GM12878 (cell line): ENCODE data around the gene SEMA5B. TPM values are rescaled to one million over a fixed set of nuclear protein-coding genes. Genes with fewer than 3 reads are reported as not detected.

Experiments used
- ATAC-seq: fragments of 200-7000 bp; cut with Tn5 transposase; 3 replicates; pipeline ENCODE4 v1.9.1; 2020; ENCODE audit warnings: mild to moderate bottlenecking, moderate library complexity
- BruUV-seq: library from RNA; stranded (reverse); fragments of 400-500 nt; replicated peaks from 2 replicates; lab custom pipeline; 2021; lab: Mats Ljungman, UMichigan
- CTCF ChIA-PET: fragments of 300-600 bp; sonication (Branson Sonifier 250); formaldehyde crosslinking; extraction: SDS; loops from one replicate; lab custom pipeline; 2021; ENCODE audit warnings: inconsistent platforms; lab: Yijun Ruan, JAX
- POLR2A ChIA-PET: fragments of 350-600 bp; formaldehyde crosslinking; extraction: SDS; loops from one replicate; lab custom pipeline; 2021; ENCODE audit warnings: inconsistent platforms; lab: Charles Lee
- RAD21 ChIA-PET: fragments of 300-600 bp; sonication (Branson Sonifier 250); formaldehyde crosslinking; loops from one replicate; lab custom pipeline; 2023; ENCODE audit warnings: antibody characterized with exemption; ENCODE audit not compliant: unreplicated experiment; lab: Charles Lee
- SMC1A ChIA-PET: fragments of 300-600 bp; sonication (Branson Sonifier 250); formaldehyde crosslinking; loops from one replicate; lab custom pipeline; 2023; ENCODE audit not compliant: unreplicated experiment, uncharacterized antibody; lab: Charles Lee
- DNase-seq: peaks from one replicate; pipeline ENCODE4 v3.0.0-alpha.2; 2011; ENCODE audit warnings: low read depth, low spot score
- FAIRE-seq: peaks from 3 replicates; lab custom pipeline; 2011; peaks lifted over from hg19 to GRCh38; lab: Jason Lieb, UNC
- H2AFZ ChIP-seq: 2 replicates; pipeline ENCODE4 v1.6.0; 2011; ENCODE audit warnings: low read depth, low read length, control low read depth; ENCODE audit not compliant: control insufficient read depth
- H3K27ac ChIP-seq: 2 replicates; pipeline ENCODE4 v1.5.1; 2011; ENCODE audit warnings: control low read depth; ENCODE audit not compliant: control insufficient read depth, insufficient read depth
- H3K27me3 ChIP-seq, 2 experiments: replicated peaks in 1 of 2; 2 replicates each; pipeline versions ENCODE4 v1.6.0 to v1.6.1; 2011; ENCODE audit warnings: low read length in 1 of 2; ENCODE audit not compliant: control insufficient read depth in 2 of 2, insufficient read depth in 2 of 2
- H3K36me3 ChIP-seq, 2 experiments: 2 replicates each; pipeline ENCODE4 v1.5.1; 2011; ENCODE audit warnings: low read length in 1 of 2; ENCODE audit not compliant: control insufficient read depth in 2 of 2, insufficient read depth in 2 of 2
- H3K4me1 ChIP-seq: 2 replicates; pipeline ENCODE4 v1.6.1; 2011; ENCODE audit warnings: mild to moderate bottlenecking, low read length, moderate library complexity, mixed read lengths; ENCODE audit not compliant: control insufficient read depth, insufficient read depth
- H3K4me2 ChIP-seq: 2 replicates; pipeline ENCODE4 v1.6.0; 2011; ENCODE audit warnings: control low read depth; ENCODE audit not compliant: control insufficient read depth, insufficient read depth
- H3K4me3 ChIP-seq: fragments of 200-600 bp; sonication (generic); 2 replicates; pipeline ENCODE4 v1.5.1; 2016
- H3K79me2 ChIP-seq: 2 replicates; pipeline ENCODE4 v1.6.0; 2011; ENCODE audit warnings: low read length; ENCODE audit not compliant: control insufficient read depth, insufficient read depth
- H3K9ac ChIP-seq: 2 replicates; pipeline ENCODE4 v1.8.0; 2011; ENCODE audit warnings: low read length, control low read depth, mixed read lengths; ENCODE audit not compliant: control insufficient read depth, insufficient read depth
- H3K9me3 ChIP-seq: replicated peaks from 3 replicates; pipeline ENCODE4 v1.5.1; 2011; ENCODE audit warnings: mild to moderate bottlenecking, low read length; ENCODE audit not compliant: control insufficient read depth, insufficient read depth
- H4K20me1 ChIP-seq: 2 replicates; pipeline ENCODE4 v1.6.0; 2011; ENCODE audit not compliant: control insufficient read depth, insufficient read depth
- BCL11A ChIP-seq: IDR thresholded peaks from 2 replicates; pipeline ENCODE4 v1.6.1; 2011; ENCODE audit warnings: low read depth, low read length
- CEBPB ChIP-seq, 2 experiments: fragments of 150-350 bp in 1 of 2; IDR thresholded peaks; 2 replicates each; pipeline ENCODE4 v1.6.1; 2012 to 2014; ENCODE audit warnings: low read depth in 2 of 2, low read length in 2 of 2, borderline replicate concordance in 1 of 2, inconsistent platforms in 1 of 2
- EZH2 ChIP-seq: IDR thresholded peaks from 2 replicates; pipeline ENCODE4 v1.6.1; 2012; ENCODE audit warnings: low read depth, mild to moderate bottlenecking, control low read depth, inconsistent platforms, low read length, borderline replicate concordance; ENCODE audit not compliant: control insufficient read depth
- HDAC2 ChIP-seq: fragments of 200-600 bp; sonication (generic); IDR thresholded peaks from 2 replicates; pipeline ENCODE4 v1.6.1; 2017
- IKZF1 ChIP-seq: fragments of 450-650 bp; conservative IDR thresholded peaks from 2 replicates; pipeline ENCODE4 v1.6.1; 2017; ENCODE audit warnings: antibody characterized with exemption, mild to moderate bottlenecking
- MEF2B ChIP-seq: fragments of 450-650 bp; IDR thresholded peaks from 2 replicates; pipeline ENCODE4 v1.6.1; 2018; ENCODE audit warnings: mild to moderate bottlenecking, moderate library complexity; ENCODE audit not compliant: partially characterized antibody, poor library complexity, severe bottlenecking
- MLLT1 ChIP-seq: fragments of 450-650 bp; IDR thresholded peaks from 2 replicates; pipeline ENCODE4 v1.6.1; 2016; ENCODE audit warnings: mild to moderate bottlenecking
- NFYA ChIP-seq: IDR thresholded peaks from 2 replicates; pipeline ENCODE4 v1.6.1; 2011; ENCODE audit warnings: low read depth, mild to moderate bottlenecking, low read length, improper control_type of control experiment, borderline replicate concordance
- REST ChIP-seq: IDR thresholded peaks from 2 replicates; pipeline ENCODE4 v1.6.1; 2012; ENCODE audit warnings: mild to moderate bottlenecking, low read depth, low read length
- SRF ChIP-seq, 2 experiments: IDR thresholded peaks; 2 replicates each; pipeline ENCODE4 v1.6.1; 2011; ENCODE audit warnings: low read depth in 2 of 2, low read length in 2 of 2, mild to moderate bottlenecking in 1 of 2, moderate library complexity in 1 of 2
- WRNIP1 ChIP-seq: IDR thresholded peaks from 2 replicates; pipeline ENCODE4 v1.6.1; 2011; ENCODE audit warnings: low read depth, low read length, improper control_type of control experiment, borderline replicate concordance
- WGBS: methylation state at CpG from one replicate; pipeline ENCODE4 v1.1.6; 2016; ENCODE audit warnings: low lambda C conversion rate; ENCODE audit not compliant: insufficient replicate concordance, insufficient coverage; ENCODE audit errors: missing lambda C conversion rate; 5-methylcytosine and 5-hydroxymethylcytosine counted together
- in situ Hi-C: fragments of 300-500 bp; cut with MboI; formaldehyde crosslinking; loops from 9 replicates; pipeline ENCODE4 v1.14.3; 2018; ENCODE audit warnings: mixed read lengths
- intact Hi-C: fragments of 100-400 bp; cut with micrococcal nuclease; formaldehyde crosslinking; loops from one replicate; pipeline ENCODE4 v1.14.2; 2022; ENCODE audit not compliant: unreplicated experiment
- polyA plus RNA-seq, 11 experiments: library from polyadenylated mRNA; depleted of rRNA in 4 of 11; unstranded in 6 of 11; stranded (reverse) in 5 of 11; fragments of >200 nt; fragmentation: Nextera tagmentation in 4 of 11; fragmentation: Illumina TruSeq in 1 of 11; extraction: Ambion mirVana in 4 of 11; extraction: Trizol in 1 of 11; gene quantifications; 1 replicate in 1 of 11; 2 replicates in 10 of 11; pipeline versions ENCODE4 v1.2.1 to v1.2.3, GENCODE V29; 2011 to 2016; ENCODE audit warnings: inconsistent platforms in 2 of 11, missing spikeins in 2 of 11, low read depth in 1 of 11
- total RNA-seq, 4 experiments: library from RNA; depleted of rRNA in 3 of 4; stranded (reverse); fragments of >200 nt in 3 of 4; fragmentation: Illumina TruSeq in 1 of 4; extraction: Trizol in 1 of 4; gene quantifications; 2 replicates each; pipeline versions ENCODE4 v1.2.1 to v1.2.3, GENCODE V29; 2013 to 2021
- TF ChIP-seq, protein P1 (sequence below): fragments of 450-650 bp; IDR thresholded peaks from 2 replicates; pipeline ENCODE4 v1.6.1; 2014; ENCODE audit warnings: mild to moderate bottlenecking

Gene SEMA5B
- total and polyA plus RNA-seq, 10 of the 15 experiments (the other 5 are each of a cell fraction or from before 2014, with no cell fraction given) = 0.05 TPM; not detected in 9

- TF ChIP-seq BCL11A = no peak
- TF ChIP-seq REST = no peak
- TF ChIP-seq SRF (IDR thresholded peaks at IDR 0.05; ENCODE audit: low read depth in 2 of 2, low read length in 2 of 2) = no peak
- no peak for TF ChIP-seq CEBPB (IDR thresholded peaks at IDR 0.05; ENCODE audit: borderline replicate concordance in 1 of 2, low read depth in 2 of 2, low read length in 2 of 2)
- no peak for TF ChIP-seq NFYA
- TF ChIP-seq, all 136 proteins: peak for 0
Measured at GRCh38 chr3:122944671-122945161, 82.8 kb downstream of the SEMA5B start (continued).

GRCh38 chr3:122943828-122944190, 83.8 kb downstream of the SEMA5B start:
- H4K20me1 ChIP-seq = no peaks in the 10 kb centered on the region
- ATAC-seq (no peak), FAIRE-seq (no peak), DNase-seq (no peak)
- intact Hi-C loops (loop anchor here (1.0 to 10.0 kb wide), 3 partner anchors 84 to 318 kb away; no protein-coding TSS in a partner anchor), in situ Hi-C loops (no loop called here)
- H3K36me3 ChIP-seq = no peaks in the 10 kb centered on the region
- no peak overlapping the region for H3K27ac ChIP-seq
- no peak overlapping the region for H3K9ac ChIP-seq
- no peak overlapping the region for H3K4me2 ChIP-seq
- ChIA-PET POLR2A (no interaction called here), SMC1A (interaction anchor here (0.7 to 0.9 kb wide), 2 partner anchors 85 to 94 kb away, joined by 3 to 4 read pairs; no protein-coding TSS in a partner anchor), CTCF (interaction anchor here (0.6 to 3.7 kb wide), 11 partner anchors 10 to 551 kb away, joined by 3 to 41 read pairs (median 5); partner anchors contain the start of genes PDIA5 and SEMA5B), RAD21 (interaction anchor here (4.3 kb wide), 1 partner anchor 86 kb away, joined by 32 read pairs; the partner anchor contains the start of gene SEMA5B)
- no peaks in the 10 kb centered on the region for H3K4me1 ChIP-seq
- no peaks in the 10 kb centered on the region for H3K79me2 ChIP-seq
- BruUV-seq = no TSS peak
- peaks cover 0 to 2% of the 10 kb centered on the region in 2 experiments; a peak in 2 of 4 replicates for H3K27me3 ChIP-seq
- no peak for TF ChIP-seq EZH2
- no peak for TF ChIP-seq WRNIP1
- TF ChIP-seq MEF2B = no peak
- TF ChIP-seq, protein P1, sequence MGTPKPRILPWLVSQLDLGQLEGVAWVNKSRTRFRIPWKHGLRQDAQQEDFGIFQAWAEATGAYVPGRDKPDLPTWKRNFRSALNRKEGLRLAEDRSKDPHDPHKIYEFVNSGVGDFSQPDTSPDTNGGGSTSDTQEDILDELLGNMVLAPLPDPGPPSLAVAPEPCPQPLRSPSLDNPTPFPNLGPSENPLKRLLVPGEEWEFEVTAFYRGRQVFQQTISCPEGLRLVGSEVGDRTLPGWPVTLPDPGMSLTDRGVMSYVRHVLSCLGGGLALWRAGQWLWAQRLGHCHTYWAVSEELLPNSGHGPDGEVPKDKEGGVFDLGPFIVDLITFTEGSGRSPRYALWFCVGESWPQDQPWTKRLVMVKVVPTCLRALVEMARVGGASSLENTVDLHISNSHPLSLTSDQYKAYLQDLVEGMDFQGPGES = no peak
- TF ChIP-seq HDAC2 = no peak
- TF ChIP-seq IKZF1 = no peak
- no peak for TF ChIP-seq MLLT1
- H3K4me3 ChIP-seq = no peak overlapping the region
- WGBS = 26% methylated on average over 3 of the region's 3 CpGs
- H3K9me3 ChIP-seq = no peaks in the 10 kb centered on the region
- H2AFZ ChIP-seq = no peak overlapping the region
